SK-N-SH (cell line): ENCODE results near the gene GPR179. TPM values are rescaled to one million over a fixed set of nuclear protein-coding genes. Genes with fewer than 3 reads are reported as not detected.
A peak's percentile ranks its signal among the peaks of the same experiment; 100 is the strongest.
"Not testable (repeated sequence)": the region's sequence is repeated elsewhere in the genome, so short reads cannot be mapped to it uniquely, and the experiment has no call there.

Experiments used
- CTCF ChIA-PET: fragments of 300-600, 350-600 bp; formaldehyde crosslinking; extraction: SDS; loops from one replicate; lab custom pipeline; 2021; lab: Yijun Ruan, JAX
- POLR2A ChIA-PET: fragments of 350-600 bp; sonication (Branson Sonifier 250); formaldehyde crosslinking; extraction: SDS; loops from one replicate; lab custom pipeline; 2020; ENCODE audit warnings: antibody characterized with exemption, inconsistent platforms; lab: Yijun Ruan, JAX
- DNase-seq: peaks from one replicate; pipeline ENCODE4 v3.0.0; 2012
- H2AFZ ChIP-seq: fragments of 200-600 bp; sonication (generic); 2 replicates; pipeline ENCODE4 v1.8.1; 2016; ENCODE audit warnings: antibody characterized with exemption, mild to moderate bottlenecking, low read depth
- H3F3A ChIP-seq: fragments of 200-600 bp; sonication (generic); replicated peaks from 2 replicates; pipeline ENCODE3; 2016; ENCODE audit warnings: antibody characterized with exemption, mild to moderate bottlenecking; ENCODE audit not compliant: insufficient read depth
- H3K27ac ChIP-seq, 2 experiments: fragments of 200-500 bp in 1 of 2; fragments of 200-600 bp in 1 of 2; sonication (Bioruptor generic) in 1 of 2; sonication (generic), shearing (Covaris generic) in 1 of 2; 2 replicates each; pipeline versions ENCODE4 v1.5.1 to v1.6.1; 2014 to 2016; ENCODE audit warnings: low read depth in 2 of 2, inconsistent platforms in 1 of 2, low read length in 1 of 2, mild to moderate bottlenecking in 1 of 2, mixed read lengths in 1 of 2
- H3K27me3 ChIP-seq: fragments of 200-600 bp; sonication (generic), shearing (Covaris generic); 2 replicates; pipeline ENCODE4 v1.6.1; 2016; ENCODE audit warnings: mixed run types; ENCODE audit not compliant: insufficient read depth
- H3K36me3 ChIP-seq, 2 experiments: fragments of 200-500 bp in 1 of 2; fragments of 200-600 bp in 1 of 2; sonication (Bioruptor generic) in 1 of 2; sonication (generic) in 1 of 2; replicated peaks in 1 of 2; 2 replicates each; pipeline versions ENCODE3 to v1.5.1; 2014 to 2016; ENCODE audit warnings: low read length in 1 of 2, mild to moderate bottlenecking in 1 of 2; ENCODE audit not compliant: insufficient read depth in 2 of 2, control insufficient read depth in 1 of 2
- H3K4me1 ChIP-seq, 2 experiments: fragments of 200-500 bp in 1 of 2; fragments of 200-600 bp in 1 of 2; sonication (Bioruptor generic) in 1 of 2; sonication (generic), shearing (Covaris generic) in 1 of 2; 2 replicates each; pipeline versions ENCODE4 v1.5.1 to v1.6.1; 2014 to 2016; ENCODE audit warnings: low read depth in 1 of 2, low read length in 1 of 2, mixed run types in 1 of 2; ENCODE audit not compliant: insufficient read depth in 2 of 2, control insufficient read depth in 1 of 2
- H3K4me2 ChIP-seq: fragments of 200-600 bp; sonication (generic), shearing (Covaris generic); 2 replicates; pipeline ENCODE4 v1.6.1; 2017; ENCODE audit warnings: mixed run types
- H3K4me3 ChIP-seq, 2 experiments: fragments of 200-500 bp in 1 of 2; fragments of 200-600 bp in 1 of 2; sonication (Bioruptor generic) in 1 of 2; sonication (generic), shearing (Covaris generic) in 1 of 2; 2 replicates each; pipeline versions ENCODE4 v1.5.1 to v1.8.1; 2014 to 2016; ENCODE audit warnings: low read depth in 2 of 2, inconsistent platforms in 1 of 2, low read length in 1 of 2, mild to moderate bottlenecking in 1 of 2, mixed read lengths in 1 of 2, moderate library complexity in 1 of 2
- H3K79me2 ChIP-seq: fragments of 200-600 bp; sonication (generic); 2 replicates; pipeline ENCODE4 v1.8.1; 2017; ENCODE audit warnings: mild to moderate bottlenecking; ENCODE audit not compliant: insufficient read depth
- H3K9ac ChIP-seq: fragments of 200-600 bp; sonication (generic); 2 replicates; pipeline ENCODE4 v1.6.1; 2017; ENCODE audit warnings: mixed run types
- H3K9me2 ChIP-seq: fragments of 200-600 bp; sonication (generic); 2 replicates; pipeline ENCODE4 v1.6.1; 2017; ENCODE audit warnings: mixed run types
- H3K9me3 ChIP-seq: fragments of 200-600 bp; sonication (generic); 2 replicates; pipeline ENCODE4 v1.6.1; 2017; ENCODE audit warnings: mixed run types, mild to moderate bottlenecking, moderate library complexity
- H4K20me1 ChIP-seq: fragments of 200-600 bp; sonication (generic); 2 replicates; pipeline ENCODE4 v1.6.1; 2017; ENCODE audit warnings: mild to moderate bottlenecking, mixed run types; ENCODE audit not compliant: insufficient read depth
- CTCF ChIP-seq: fragments of 200-600 bp; sonication (generic); IDR thresholded peaks from 2 replicates; pipeline ENCODE4 v1.6.1; 2017; ENCODE audit warnings: antibody characterized with exemption, mild to moderate bottlenecking, moderate library complexity
- RAD21 ChIP-seq: IDR thresholded peaks from 2 replicates; pipeline ENCODE4 v1.6.1; 2012; ENCODE audit warnings: mild to moderate bottlenecking, low read length
- SMC3 ChIP-seq: IDR thresholded peaks from 2 replicates; pipeline ENCODE4 v1.6.1; 2012; ENCODE audit warnings: low read depth, low read length, improper control_type of control experiment
- USF2 ChIP-seq: fragments of 150-350 bp; IDR thresholded peaks from 2 replicates; pipeline ENCODE4 v1.6.1; 2017; ENCODE audit warnings: antibody characterized with exemption, low read length, low read depth, borderline replicate concordance
- WGBS: methylation state at CpG from one replicate; pipeline ENCODE4 v1.1.6; 2017; ENCODE audit warnings: low lambda C conversion rate; 5-methylcytosine and 5-hydroxymethylcytosine counted together
- polyA plus RNA-seq, 3 experiments: library from polyadenylated mRNA; depleted of rRNA; stranded (reverse); fragments of >200 nt; gene quantifications; 2 replicates each; pipeline ENCODE4 v1.2.3, GENCODE V29; 2012

GPR179 gene
- polyA plus RNA-seq, 1 of the 3 experiments (the other 2 are of a cell fraction) = 0.02 TPM

- 0 out of 2 replicates have a peak, but pooled peaks have one; percentile 31 for TF ChIP-seq USF2
- TF ChIP-seq, all 33 proteins: peak for 12; not testable (repeated sequence) for 21
Observed at GRCh38 chr17:38296834-38297517, 46.8 kb downstream of the GPR179 start, which contains the start of gene MRPL45 (continued).

- CTCF ChIA-PET, H3K27ac ChIP-seq, POLR2A ChIA-PET, H3F3A ChIP-seq, H3K9ac ChIP-seq, H3K79me2 ChIP-seq, H3K4me2 ChIP-seq, H4K20me1 ChIP-seq, H3K9me3 ChIP-seq, H3K9me2 ChIP-seq, H3K4me3 ChIP-seq, H3K36me3 ChIP-seq, DNase-seq, H3K27me3 ChIP-seq, H3K4me1 ChIP-seq: not testable (repeated sequence)
- 0 out of 2 replicates have a peak overlapping the region, but pooled peaks have one; percentile 5 for H2AFZ ChIP-seq
- 84% methylated on average over 21 of the region's 21 CpGs for WGBS
Observed at GRCh38 chr17:38295602-38296365, 48.0 kb downstream of the GPR179 start.

- H3K4me2 ChIP-seq, CTCF ChIA-PET, H3K9ac ChIP-seq, H3K27ac ChIP-seq, H3K27me3 ChIP-seq, H3K4me1 ChIP-seq, H3F3A ChIP-seq, H2AFZ ChIP-seq, DNase-seq, H4K20me1 ChIP-seq, H3K9me2 ChIP-seq, H3K36me3 ChIP-seq, H3K79me2 ChIP-seq, H3K4me3 ChIP-seq, H3K9me3 ChIP-seq, POLR2A ChIA-PET: not testable (repeated sequence)
- WGBS = 81% methylated on average over 1 of the region's 1 CpG
Observed at GRCh38 chr17:38289760-38290159, 54.0 kb downstream of the GPR179 start.

GRCh38 chr17:38288217-38288827 lies 55.4 kb downstream of the GPR179 start:
- H3F3A ChIP-seq, POLR2A ChIA-PET, H3K9ac ChIP-seq, H2AFZ ChIP-seq, H3K27ac ChIP-seq, H3K4me3 ChIP-seq, H3K36me3 ChIP-seq, H3K9me3 ChIP-seq, H3K4me2 ChIP-seq, H3K79me2 ChIP-seq, H4K20me1 ChIP-seq, CTCF ChIA-PET, H3K4me1 ChIP-seq, H3K9me2 ChIP-seq, H3K27me3 ChIP-seq: not testable (repeated sequence)
- WGBS = 35% methylated on average over 8 of the region's 12 CpGs
- DNase-seq = peak; percentile 42
- peak; percentile 6; the same call in 1 of the 2 replicates for TF ChIP-seq SMC3
- TF ChIP-seq RAD21 = peak; percentile 51
- TF ChIP-seq CTCF = peak; percentile 51
